K562 (cell line): Measurements from ENCODE around the gene BPNT1.
A peak's percentile ranks its signal among the peaks of the same experiment; 100 is the strongest.

Source experiments
- CBX8 ChIP-seq: fragments of 200-600 bp; sonication (generic); IDR thresholded peaks from 2 replicates; pipeline ENCODE4 v1.6.1; 2012; ENCODE audit warnings: borderline replicate concordance, mixed run types, low read depth, mild to moderate bottlenecking, moderate library complexity, mixed read lengths, low read length, control low read depth, inconsistent platforms; ENCODE audit not compliant: poor library complexity, severe bottlenecking; ENCODE audit errors: extremely low read depth
- ETV5 ChIP-seq: sonication (generic); formaldehyde crosslinking; IDR thresholded peaks from 2 replicates; pipeline ENCODE4 v1.4.0; 2020; ENCODE audit warnings: low read depth, mild to moderate bottlenecking, missing genetic modification reagents
- ILK ChIP-seq: fragments of 450-650 bp; IDR thresholded peaks from 2 replicates; pipeline ENCODE4 v1.6.1; 2016; ENCODE audit warnings: missing genetic modification characterization, low read depth, mild to moderate bottlenecking, missing compliant biosample characterization, moderate library complexity, borderline replicate concordance
- MAFK ChIP-seq: IDR thresholded peaks from 2 replicates; pipeline ENCODE4 v1.6.1; 2011; ENCODE audit warnings: low read length, improper control_type of control experiment
- RAD21 ChIP-seq, 2 experiments: fragments of 250-450 bp in 1 of 2; fragments of 450-650 bp in 1 of 2; sonication (Bioruptor Pico) in 1 of 2; formaldehyde crosslinking in 1 of 2; IDR thresholded peaks in 1 of 2; conservative IDR thresholded peaks in 1 of 2; 2 replicates each; pipeline versions ENCODE4 v1.4.0 to v1.8.0; 2020 to 2022; ENCODE audit warnings: mild to moderate bottlenecking in 2 of 2, moderate library complexity in 1 of 2
- TEAD4 ChIP-seq, 2 experiments: sonication (generic) in 1 of 2; formaldehyde crosslinking in 1 of 2; IDR thresholded peaks; 2 replicates each; pipeline versions ENCODE4 v1.6.1 to v1.8.0; 2012 to 2022; ENCODE audit warnings: borderline replicate concordance in 1 of 2, inconsistent platforms in 1 of 2, low read length in 1 of 2, mild to moderate bottlenecking in 1 of 2, missing genetic modification reagents in 1 of 2
- TF ChIP-seq, protein P1 (sequence below): sonication (generic); formaldehyde crosslinking; IDR thresholded peaks from 2 replicates; pipeline ENCODE4 v1.8.0; 2023; ENCODE audit warnings: mild to moderate bottlenecking, missing genetic modification reagents

DNA sequence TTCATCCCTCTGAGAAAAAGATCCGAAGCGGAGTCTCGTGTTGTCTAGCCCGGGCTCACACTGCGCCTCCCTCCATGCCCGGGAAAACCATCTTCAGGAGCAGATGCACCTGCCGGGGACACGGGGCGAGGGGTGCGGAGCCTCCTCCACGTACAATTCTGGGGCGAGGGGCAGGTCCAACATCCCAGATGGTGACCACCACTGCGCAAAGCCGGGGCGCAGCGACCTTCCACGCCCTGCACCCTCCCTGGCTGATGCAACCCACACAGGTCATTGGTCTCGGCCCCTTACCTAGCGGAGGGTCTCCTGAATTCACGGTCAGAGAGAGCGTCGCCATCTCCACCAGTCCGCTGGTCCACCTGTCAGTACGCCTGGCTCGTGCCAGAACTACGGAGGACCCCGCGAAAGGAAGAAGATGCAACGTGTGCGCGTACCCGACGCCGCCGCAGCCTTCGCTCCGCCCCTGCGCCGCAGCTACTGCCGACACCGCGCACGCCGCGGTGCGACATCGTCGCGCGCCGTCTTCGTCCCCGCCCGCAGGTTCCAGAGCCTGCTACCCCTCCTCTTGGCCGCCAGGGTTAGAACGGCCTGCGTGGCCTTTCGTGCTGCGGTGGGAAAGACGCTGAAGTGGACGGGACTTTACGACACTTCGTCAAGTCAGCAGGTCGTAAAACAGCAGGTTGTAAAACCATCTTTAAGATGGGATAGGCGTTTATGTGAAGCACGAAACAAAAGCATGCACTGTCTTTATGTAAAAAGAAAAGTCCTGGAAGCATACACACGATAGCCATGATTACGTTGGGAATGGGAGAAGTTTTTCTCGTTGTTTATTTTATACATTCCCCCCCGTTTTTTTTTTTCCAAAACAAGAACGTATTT is 43.3 kb downstream of the BPNT1 start, which contains the start of gene EPRS1:
- TF ChIP-seq CBX8 = no peak
- peak in 1 of 2 experiments; percentile 34; a peak in 2 of 4 replicates for TF ChIP-seq RAD21 (CRISPR knock-in tag; conservative IDR thresholded peaks at IDR 0.05 in 1 of 2, IDR thresholded peaks at IDR 0.05 in 1 of 2)
- TF ChIP-seq ILK (tag) = no peak
- TF ChIP-seq, protein P1, sequence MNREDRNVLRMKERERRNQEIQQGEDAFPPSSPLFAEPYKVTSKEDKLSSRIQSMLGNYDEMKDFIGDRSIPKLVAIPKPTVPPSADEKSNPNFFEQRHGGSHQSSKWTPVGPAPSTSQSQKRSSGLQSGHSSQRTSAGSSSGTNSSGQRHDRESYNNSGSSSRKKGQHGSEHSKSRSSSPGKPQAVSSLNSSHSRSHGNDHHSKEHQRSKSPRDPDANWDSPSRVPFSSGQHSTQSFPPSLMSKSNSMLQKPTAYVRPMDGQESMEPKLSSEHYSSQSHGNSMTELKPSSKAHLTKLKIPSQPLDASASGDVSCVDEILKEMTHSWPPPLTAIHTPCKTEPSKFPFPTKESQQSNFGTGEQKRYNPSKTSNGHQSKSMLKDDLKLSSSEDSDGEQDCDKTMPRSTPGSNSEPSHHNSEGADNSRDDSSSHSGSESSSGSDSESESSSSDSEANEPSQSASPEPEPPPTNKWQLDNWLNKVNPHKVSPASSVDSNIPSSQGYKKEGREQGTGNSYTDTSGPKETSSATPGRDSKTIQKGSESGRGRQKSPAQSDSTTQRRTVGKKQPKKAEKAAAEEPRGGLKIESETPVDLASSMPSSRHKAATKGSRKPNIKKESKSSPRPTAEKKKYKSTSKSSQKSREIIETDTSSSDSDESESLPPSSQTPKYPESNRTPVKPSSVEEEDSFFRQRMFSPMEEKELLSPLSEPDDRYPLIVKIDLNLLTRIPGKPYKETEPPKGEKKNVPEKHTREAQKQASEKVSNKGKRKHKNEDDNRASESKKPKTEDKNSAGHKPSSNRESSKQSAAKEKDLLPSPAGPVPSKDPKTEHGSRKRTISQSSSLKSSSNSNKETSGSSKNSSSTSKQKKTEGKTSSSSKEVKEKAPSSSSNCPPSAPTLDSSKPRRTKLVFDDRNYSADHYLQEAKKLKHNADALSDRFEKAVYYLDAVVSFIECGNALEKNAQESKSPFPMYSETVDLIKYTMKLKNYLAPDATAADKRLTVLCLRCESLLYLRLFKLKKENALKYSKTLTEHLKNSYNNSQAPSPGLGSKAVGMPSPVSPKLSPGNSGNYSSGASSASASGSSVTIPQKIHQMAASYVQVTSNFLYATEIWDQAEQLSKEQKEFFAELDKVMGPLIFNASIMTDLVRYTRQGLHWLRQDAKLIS (CRISPR knock-in tag) = peak; percentile 93
- peak; percentile 45; the same call in 1 of the 2 replicates for TF ChIP-seq TEAD4 (IDR thresholded peaks at IDR 0.05; ENCODE audit: low read length)
- no peak for TF ChIP-seq TEAD4 (CRISPR knock-in tag; IDR thresholded peaks at IDR 0.05; ENCODE audit: borderline replicate concordance)
- peak; percentile 30; the same call in 1 of the 2 replicates for TF ChIP-seq ETV5 (CRISPR knock-in tag)
- peak; percentile 75 for TF ChIP-seq MAFK
